Fibroblast of gingiva (primary cell): Measurements from ENCODE around the gene LIX1L.

Source experiments
- DNase-seq: peaks from one replicate; pipeline ENCODE4 v3.0.0-alpha.2; 2011; ENCODE audit warnings: low read depth

The LIX1L gene

DNA sequence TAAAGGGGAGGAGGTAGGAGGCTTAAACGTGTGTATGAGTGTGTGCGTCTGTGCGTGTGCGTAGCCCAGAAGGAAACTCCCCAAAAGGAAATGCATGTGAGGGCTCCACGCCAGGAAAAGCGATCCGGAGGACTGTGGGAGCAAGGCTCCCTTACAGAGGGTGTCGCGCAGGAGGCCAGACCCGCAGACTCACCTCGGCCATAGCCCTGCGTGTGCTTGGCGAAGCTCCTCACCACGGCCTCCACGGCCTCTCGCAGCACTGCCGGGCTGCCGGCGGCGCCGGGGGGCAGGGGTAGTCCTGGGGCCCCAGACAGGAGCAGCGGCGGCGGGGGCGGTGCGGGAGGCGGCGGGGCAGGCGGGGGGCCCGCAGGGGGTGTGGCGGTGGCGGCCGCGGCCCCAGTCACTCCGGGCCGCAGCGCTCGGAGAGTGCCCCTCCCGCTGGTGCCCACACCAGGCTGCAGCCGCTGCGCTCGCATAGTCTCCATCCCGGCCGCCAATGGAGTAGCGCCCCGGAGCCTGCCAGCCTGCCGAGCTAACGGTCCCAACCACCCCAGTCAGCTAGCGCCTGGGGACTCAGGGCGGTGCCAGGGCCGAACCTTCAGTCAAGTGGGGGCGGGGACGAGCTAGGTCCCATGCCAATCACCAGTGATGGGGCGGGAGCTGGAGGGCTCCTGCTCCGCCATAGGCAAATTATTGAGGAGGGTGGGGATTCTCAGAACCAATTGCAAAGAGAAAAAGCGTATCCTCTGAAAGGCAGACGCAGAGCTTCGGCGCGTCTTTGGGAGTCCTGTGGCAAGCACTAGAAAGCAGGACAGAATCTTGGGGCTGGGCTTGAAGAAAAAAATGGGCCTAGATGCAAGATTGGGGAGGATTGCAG, at the start of gene LIX1L:
Gene LIX1L (minus strand): TSS at position 575 of the 877 bp plus-strand sequence. CDS start 90 bp downstream, at position 485.
- peak; percentile 98 for DNase-seq

DNA sequence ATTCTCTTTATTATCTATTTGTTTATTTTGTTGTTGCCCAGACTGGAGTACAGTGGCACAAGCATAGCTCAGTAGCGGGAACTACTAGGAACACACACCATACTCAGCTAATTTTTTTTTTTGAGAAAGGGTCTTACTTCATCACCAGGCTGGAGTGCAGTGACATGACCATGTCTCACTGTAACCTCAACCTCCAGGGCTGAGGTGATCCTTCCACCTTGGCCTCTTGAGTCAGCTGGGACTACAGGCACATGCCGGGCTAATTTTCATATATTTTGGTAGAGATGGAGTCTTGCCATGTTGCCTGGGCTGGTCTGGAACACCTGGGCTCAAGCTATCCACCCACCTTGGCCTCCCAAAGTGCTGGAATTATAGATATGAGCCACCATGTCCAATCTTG, 43.9 kb upstream of the LIX1L start:
- DNase-seq = no peak

DNA sequence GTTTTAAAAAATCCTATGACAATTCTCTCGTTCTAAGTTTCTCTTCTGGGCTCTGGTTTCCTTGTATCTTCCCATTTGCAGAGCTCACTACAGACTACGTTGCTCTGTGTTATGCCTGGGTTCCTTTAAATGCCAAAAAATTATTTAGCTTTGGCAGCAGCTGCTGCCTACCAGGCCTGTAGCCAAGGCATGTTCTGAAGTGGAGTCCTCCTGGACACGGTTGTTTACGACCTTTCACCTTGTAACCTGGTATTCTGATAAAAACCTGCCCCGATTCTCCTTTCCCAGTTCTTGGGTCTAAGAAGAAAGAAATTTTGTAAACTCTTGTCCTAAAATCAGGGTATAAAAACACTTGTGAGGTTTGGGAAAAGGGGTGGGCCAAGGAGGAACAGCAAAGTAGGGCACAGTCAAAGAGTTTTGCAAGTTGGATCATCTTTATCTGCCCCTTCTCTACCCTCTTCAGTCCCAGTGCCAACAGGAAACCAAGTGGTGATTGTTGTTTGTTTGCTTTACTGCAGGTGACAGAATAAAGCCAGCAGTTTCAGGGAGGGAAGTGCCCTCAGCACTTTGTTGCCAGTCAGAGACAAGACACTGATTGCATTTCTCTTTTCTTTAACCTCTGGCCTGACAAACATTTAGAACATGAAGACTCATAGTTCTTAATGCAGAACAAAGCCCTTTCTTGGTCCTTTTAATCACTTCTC, 41.7 kb upstream of the LIX1L start:
- DNase-seq = peak; percentile 31

DNA sequence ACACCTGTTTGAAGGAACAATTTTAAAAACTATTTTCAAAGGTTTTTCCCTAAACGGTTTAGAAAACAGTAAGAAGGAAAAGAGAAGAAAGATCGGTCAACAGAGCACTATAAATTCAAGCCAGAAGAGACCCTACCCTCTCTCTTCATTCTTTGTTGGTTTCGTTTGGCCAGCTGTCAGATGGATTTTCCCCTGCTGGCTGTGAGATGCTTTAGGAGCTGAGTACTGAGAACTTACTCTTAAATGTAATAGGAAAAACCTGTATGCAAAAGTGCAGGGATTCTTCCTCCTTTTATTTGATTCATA, 39.9 kb upstream of the LIX1L start:
- no peak for DNase-seq

DNA sequence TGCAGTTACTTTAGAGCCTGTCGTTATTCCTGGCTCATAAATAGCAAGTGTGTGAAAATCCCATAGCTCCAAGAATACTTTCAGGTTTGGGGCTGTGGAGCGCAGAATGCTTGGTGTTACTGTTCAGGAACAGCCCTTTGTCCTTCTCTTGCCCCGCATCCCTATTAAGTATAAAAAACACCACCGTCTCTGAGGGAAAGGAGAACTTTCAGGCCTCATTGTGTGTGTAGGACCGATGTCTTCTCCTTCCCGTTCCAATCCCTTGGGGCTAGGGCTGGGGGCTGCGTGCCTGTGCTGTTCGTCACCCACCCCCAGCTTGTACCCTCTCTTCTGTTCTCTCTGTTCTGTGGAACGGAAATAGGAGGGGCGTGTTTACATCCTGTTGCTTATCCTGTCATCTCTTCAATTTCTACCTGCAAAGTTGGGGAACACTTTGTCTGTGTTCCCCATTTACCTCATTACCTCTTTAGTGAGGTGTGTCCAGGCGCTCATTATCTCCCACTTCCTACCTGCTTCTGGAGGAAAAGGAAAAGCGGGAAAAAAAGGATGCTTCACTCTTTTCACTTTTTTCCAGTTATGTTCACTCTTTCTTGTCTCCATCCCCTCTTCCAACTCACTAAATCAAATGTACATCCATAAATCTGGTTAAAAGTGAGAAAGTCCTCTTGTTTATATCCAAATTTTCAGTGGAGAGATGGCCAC, 39.4 kb upstream of the LIX1L start:
- DNase-seq = no peak

DNA sequence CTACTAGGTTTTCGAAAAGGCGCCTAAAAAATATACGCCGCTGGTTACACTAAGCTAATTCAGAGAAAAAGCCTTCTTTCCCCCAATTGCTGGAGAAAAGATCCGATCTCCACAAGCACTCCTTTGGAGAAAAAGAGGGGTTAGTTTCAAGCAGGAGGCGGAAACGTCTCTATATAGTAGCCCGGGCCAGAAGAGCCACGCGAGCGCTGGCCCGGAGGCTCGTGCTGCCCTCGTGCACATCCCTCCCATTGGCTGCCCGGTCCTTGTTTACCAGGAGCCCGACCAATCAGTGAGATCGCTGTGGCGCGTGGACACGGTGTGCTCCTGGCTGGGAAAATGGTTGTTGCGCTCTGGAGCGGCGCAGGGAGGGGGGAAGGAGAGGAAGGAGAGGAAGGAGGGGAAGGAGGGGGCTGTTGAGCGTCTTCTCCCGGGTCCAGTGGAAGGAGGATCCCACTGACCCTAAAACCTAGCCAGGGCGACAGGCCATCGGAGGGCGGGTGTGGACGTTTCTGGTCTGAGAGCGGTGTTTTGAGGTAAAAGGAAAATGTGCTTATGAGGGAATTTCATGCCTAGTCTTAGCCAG, 38.7 kb upstream of the LIX1L start, which contains the start of gene TXNIP:
Gene TXNIP (minus strand): TSS at position 147 of the 583 bp plus-strand sequence. CDS start 313 bp downstream, outside the sequence.
- DNase-seq = peak; percentile 99

DNA sequence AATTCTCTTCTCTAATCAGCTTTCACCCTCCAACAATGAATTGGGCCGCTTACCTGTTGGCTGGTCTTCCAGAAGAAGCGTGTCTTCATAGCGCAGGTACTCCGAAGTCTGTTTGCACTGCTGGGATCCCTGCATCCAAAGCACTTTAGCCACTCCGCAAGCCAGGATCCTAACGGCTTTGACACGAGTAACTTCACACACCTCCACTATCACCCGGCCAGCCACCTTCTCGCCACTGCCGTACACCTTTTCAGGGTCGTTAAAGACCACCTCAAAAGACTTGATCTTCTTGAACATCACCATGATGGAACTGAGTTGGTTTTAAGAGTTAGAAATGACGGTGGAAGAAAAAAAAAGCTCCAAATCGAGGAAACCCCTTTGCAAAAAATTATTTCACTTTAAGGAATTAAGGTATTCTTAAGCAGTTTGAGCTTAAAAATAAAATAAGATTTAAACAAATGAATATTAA, 38.2 kb upstream of the LIX1L start:
- DNase-seq = no peak

DNA sequence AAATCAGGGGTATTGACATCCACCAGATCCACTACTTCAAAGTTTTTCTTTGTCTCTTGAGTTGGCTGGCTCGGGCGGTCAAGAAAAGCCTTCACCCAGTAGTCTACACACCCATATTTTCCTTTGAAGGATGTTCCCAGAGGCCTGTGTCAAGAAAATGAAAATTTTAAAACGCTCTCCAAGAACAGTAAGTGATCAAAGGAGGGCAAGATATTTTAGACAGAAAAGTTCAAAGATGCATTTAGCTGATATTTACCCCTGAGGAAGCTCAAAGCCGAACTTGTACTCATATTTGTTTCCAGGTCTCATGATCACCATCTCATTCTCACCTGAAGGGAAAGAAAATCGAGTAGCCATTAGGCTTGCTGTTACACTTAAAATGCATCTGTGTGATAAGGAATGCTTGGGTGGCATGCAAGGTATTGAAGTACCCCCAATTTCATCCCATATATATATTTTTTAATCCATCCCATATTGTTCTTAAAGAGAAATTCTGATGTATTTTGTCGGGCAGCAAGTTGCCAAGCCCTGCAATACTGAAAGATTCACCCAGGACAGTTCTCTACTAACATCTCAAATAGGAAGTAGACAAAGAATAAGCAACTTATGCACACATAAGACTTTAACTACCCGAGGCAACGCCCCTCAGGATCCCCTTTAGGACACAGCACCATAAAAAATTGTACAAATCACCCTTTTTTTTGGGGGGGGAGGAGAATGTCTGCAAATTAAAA, 37.5 kb upstream of the LIX1L start:
- DNase-seq = no peak

DNA sequence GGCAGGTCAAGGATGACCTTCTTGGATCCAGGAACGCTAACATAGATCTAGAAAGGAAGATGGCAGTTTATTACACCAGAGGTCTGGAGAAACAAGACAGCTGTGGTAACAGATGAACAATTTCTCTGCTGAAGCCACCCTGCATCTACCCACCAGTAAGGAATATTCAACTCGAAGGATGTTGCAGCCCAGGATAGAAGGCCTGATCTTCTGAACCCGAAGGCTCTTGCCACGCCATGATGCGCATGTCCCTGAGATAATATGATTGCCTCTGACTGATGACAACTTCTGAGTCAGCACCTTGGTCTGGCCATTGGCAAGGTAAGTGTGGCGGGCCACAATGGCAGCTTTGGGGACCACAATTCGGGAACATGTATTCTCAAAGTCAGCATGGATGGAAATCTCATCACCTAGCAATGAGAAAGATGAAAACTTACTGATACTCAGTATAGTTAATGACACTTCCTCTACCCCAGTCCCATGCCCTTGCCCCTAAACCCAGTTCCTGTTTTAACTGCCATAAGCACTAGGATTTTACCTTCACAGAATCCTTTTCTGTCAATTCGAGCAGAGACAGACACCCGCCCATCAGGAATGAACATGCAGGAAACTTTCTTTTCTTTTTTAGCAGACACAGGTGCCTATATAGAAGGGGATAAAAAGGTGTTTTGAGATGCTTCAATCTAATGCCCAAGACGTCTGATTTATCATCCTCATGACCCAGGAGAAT, 36.7 kb upstream of the LIX1L start:
- no peak for DNase-seq

DNA sequence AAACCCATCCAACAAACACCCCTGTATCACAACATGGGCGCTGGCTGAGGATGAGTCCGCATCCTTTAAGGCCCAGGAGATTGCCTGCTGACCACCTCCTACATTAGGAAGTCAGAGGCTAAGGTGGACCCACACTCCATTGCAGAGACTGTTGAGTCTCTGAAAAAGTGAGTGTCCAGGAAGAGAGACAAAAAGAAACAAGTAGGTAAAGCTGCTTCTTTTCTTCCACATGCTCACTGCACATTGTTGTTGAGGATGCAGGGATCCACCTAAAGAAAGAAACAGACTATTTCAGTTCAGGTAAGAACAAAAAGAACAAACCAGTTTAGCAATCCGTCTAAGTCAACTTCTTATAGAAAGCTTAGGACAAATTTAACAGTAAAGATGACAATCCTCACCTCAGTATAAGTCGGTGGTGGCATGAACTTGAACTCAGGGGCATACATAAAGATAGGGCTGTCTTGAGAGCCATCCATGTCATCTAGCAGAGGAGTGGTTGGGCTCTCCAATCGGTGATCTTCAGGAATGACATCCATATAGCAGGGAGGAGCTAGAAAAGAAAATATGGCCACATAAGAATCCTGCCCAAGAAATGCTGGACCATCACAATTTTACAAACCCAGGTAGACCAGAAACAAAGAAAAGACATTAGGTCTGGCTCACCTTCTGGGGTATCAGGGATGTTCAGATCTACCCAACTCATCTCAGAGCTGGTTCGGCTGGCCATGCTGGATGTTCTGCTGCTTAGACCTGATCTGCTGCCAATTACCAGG, 36.0 kb upstream of the LIX1L start:
- DNase-seq = no peak

DNA sequence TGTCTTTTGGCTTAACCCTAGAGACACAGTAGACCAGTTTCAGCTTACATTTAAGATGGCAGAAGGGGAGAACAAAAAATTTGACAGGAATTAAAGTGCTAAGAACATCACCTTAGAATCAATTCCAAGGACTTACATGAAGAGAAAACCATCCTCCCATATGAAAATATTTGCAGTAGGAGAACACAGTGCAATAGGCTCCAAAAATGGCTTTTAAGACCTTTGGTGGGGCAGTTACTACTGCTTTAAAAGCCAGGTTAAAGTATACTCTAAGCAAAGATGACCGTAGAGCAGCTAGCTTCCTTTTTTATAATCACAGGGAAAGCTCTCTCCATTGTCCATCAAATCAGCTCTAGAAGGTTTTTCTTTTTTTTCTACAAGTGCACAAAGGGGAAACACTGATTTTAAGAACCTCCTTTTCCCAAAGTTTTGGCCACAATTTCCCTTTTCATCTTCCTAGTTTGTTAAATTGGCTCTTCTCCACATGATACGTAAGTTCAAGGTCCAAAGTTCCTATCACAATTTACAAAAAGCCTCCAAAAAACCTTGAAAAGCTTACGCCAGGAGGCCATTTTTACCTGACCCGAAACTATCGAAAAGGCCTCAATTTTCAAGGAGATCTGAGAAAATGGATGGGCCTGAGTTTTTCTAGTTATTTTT, 35.3 kb upstream of the LIX1L start:
- no peak for DNase-seq

DNA sequence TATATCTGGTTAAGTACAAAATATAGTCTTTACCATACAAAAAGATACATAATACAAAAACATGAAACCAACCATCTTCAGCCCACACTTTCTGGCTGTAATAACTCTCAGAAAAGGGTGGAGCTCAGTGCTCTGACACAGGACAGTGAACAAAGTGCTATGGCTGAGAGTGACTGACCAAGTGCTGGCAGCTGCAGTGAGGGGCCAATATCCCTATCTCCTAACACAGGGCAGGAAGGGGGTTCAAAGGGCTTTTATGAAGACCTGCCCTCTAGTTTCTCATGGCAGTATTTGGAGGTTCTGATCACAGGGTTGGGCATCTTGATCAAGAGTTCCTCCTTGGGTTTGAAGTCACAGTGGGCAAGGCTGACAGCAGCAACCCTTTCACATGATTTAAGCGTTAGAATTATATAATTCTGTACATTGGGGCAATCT, 34.7 kb upstream of the LIX1L start:
- DNase-seq = no peak

DNA sequence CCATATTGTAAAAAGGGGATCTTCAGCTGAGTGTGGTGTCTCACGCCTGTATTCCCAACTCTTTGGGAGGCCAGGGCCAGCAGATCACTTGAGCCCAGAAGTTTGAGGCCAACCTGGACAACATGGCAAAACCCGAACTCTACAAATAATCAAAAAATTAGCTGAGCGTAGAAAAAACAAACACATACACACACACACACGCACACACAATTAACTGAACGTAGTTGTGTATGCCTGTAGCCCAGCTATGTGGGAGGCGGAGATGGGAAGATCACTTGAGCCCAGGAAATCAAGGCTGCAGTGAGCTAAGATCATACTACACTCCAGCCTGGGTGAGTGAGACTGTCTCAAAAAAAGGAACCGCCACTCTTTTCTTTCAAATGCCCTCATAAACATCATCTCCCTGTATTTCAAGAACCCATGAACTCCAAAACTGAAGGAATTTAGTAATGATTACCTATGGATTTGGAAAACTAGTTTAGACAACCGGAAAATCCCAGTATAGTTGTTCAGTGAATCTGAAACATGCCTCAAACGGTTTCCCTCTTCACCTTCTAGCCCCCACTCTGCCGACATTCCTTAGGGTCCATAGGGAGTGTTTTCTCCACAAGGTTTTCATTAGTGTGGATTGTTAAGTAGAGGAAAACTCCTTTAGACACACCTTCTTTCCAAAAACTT, 34.1 kb upstream of the LIX1L start:
- peak; percentile 48 for DNase-seq

DNA sequence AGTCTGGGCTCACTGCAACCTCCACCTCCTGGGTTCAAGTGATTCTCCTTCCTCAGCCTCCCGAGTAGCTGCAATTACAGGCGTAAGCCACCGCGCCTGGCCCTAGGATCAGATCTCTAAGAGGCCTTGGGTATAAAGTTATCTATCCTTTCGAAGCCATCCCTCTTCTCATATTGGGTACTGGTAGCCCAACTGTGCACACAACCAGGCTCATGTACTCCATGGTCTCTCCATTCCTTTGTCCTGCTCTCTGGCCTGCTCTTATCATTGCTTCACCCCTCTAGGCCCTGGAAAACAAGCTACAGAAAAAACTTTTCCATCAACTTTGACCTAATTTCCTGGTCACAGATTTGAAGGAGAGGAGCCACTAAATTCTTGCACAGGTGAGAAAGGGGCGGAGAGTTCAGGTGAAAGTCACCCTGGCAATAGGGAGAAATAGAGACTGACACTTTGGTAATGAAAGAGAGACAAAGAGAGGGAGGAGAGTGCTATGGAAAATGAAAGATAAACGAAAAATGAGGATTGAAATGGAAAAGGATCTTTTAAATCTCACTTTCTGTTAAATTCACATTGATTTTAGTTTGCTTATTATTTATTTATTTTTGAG, 32.5 kb upstream of the LIX1L start:
- no peak for DNase-seq

DNA sequence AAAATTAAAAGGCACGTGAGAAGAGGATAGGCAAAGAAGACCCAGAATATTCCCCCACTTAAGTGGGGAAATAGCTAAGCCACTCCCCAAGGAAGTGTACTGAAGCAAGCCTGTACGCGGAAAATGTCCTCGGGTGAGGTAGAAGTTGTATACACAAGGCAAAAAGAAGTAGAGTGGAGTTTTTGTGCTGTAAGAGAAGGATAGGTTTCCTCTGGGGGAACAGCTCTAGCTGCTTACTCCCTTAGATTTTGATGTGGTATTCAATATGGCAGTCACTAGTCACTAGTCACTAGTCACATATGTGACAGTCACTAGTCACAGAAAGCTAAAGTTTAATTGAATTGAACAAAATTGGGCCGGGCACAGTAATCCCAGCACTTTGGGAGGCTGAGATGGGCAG, 31.0 kb upstream of the LIX1L start:
- DNase-seq = no peak

DNA sequence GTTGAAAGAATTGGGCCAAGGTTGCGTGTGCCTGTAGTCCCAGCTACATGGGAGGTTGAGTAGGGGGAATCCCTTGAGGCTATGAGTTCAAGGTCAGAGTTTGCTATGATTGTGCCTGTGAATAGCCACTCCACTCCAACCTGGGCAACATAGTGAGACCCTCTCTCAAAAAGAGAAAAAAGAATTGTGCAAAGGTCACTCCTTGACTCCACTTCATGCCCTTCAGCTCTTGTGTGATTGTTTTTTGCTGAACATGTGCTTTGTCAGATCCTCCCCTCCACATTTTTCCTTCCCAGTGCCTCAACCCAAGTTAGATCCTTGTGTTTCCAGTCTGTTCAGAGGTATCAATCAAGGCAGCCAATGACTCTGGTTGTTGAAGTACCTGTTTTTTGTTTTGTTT, 30.1 kb upstream of the LIX1L start:
- no peak for DNase-seq

DNA sequence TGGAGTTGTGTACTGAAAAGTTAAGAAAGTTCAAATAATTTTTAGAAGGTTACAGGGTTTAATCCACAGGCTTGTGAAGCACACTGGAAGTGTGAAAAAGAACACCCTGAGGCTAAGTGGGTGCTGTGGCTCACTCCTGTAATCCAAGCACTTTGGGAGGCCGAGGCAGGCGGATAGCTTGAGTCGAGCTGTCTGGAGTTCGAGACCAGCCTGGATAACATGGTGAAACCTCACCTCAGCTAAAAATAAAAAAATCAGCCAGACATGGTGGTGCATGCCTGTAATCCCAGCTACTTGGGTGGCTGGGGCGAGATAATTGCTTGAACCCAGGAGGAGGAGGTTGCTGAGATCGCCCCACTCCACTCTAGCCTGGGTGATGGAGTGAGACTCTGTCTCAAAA, 28.7 kb upstream of the LIX1L start:
- DNase-seq = no peak
